GM12891 (cell line): ENCODE data around the gene F9.

ENCODE experiments used
- DNase-seq: peaks from one replicate; pipeline ENCODE4 v3.0.0; 2011; ENCODE audit warnings: low spot score; ENCODE audit not compliant: insufficient read length
- FAIRE-seq: peaks from 2 replicates; lab custom pipeline; 2011; peaks lifted over from hg19 to GRCh38; lab: Jason Lieb, UNC
- PAX5 ChIP-seq: IDR thresholded peaks from 2 replicates; pipeline ENCODE4 v1.6.1; 2011; ENCODE audit warnings: low read length, moderate library complexity, mild to moderate bottlenecking; ENCODE audit not compliant: insufficient read depth, severe bottlenecking
- POLR2A ChIP-seq: IDR thresholded peaks from 2 replicates; pipeline ENCODE4 v1.6.1; 2011; ENCODE audit warnings: low read depth, low read length, control low read depth
- POLR2AphosphoS5 ChIP-seq: IDR thresholded peaks from 2 replicates; pipeline ENCODE4 v1.6.1; 2011; ENCODE audit warnings: low read depth, low read length, control low read depth
- POU2F2 ChIP-seq: IDR thresholded peaks from 2 replicates; pipeline ENCODE4 v1.6.1; 2011; ENCODE audit warnings: low read depth, mild to moderate bottlenecking, control low read depth, low read length, moderate library complexity
- SPI1 ChIP-seq: IDR thresholded peaks from 2 replicates; pipeline ENCODE4 v1.6.1; 2011; ENCODE audit warnings: low read depth, low read length, control low read depth
- TAF1 ChIP-seq: IDR thresholded peaks from 2 replicates; pipeline ENCODE4 v1.6.1; 2011; ENCODE audit warnings: low read depth, low read length, control low read depth

F9 gene

DNA sequence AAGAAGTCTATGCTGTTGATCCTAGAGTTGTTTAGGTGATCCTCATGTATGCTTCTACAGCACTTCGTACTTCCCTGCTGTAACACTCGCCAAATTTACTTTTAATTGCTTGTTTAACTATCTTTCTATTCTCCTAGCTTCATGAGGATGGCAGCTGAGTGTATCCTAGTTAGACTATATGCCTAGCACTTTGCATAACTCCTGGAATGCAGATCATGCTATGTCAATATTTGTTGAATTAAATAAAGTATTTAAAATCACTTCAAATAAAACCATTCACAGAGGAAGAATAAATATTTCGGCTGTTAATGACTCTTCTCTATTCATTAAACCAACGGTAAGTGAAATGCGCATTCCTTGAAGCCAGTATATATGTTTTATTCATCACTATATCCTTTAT lies 55.1 kb downstream of the F9 start:
- DNase-seq (no peak), FAIRE-seq (no peak)
- TF ChIP-seq SPI1 (no peak), POLR2A (no peak), TAF1 (no peak), POU2F2 (no peak), PAX5 (no peak), POLR2AphosphoS5 (no peak)

DNA sequence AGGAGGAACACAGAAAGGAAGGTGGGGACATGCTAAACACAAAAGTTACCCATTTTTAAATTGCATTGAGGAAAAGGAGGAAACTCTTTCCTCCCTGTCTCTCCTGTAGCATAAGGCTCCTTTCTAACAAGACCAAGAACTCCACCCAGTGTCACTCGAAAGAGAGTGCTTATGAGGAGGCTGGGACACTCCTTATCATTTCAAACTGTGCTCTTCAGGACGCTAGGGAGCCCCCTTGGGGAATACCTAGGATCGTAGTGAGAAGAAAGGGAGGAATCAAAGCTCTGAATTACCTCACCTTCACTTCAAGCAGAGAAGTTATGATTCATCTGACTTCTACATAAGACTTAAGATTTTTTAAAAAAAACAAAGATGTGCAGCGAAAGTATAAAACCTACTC lies 65.5 kb downstream of the F9 start:
- TF ChIP-seq TAF1 (no peak), POLR2AphosphoS5 (no peak), SPI1 (no peak), PAX5 (no peak), POU2F2 (no peak), POLR2A (no peak)
- FAIRE-seq = no peak
- no peak for DNase-seq

DNA sequence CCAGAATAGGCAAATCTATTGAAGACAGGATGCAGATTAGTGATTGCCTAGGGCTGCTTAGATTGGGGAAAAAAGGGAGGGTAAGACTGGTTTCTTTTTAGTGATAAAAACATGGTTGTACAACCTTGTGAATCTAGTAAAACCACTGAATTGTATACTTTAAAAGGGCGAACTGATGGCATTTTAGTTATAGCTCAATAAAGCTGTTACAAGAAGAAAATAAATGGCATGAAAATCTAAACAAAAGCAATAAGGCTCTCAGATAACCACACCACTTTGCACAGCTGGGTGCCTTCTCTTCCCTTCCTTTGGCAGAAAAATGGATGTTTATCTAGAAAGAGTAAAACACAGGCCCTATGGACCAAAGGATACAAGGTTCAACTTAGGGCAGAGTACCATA lies 69.6 kb downstream of the F9 start:
- no peak for DNase-seq

More for the DNA sequence above, 69.6 kb downstream of the F9 start:
- TF ChIP-seq SPI1 = no peak
- no peak for TF ChIP-seq POLR2A
- TF ChIP-seq POU2F2 = no peak
- no peak for TF ChIP-seq PAX5
- TF ChIP-seq TAF1 = no peak
- no peak for TF ChIP-seq POLR2AphosphoS5
- FAIRE-seq = no peak
